ENCODE data around the gene JAKMIP1.

DNA sequence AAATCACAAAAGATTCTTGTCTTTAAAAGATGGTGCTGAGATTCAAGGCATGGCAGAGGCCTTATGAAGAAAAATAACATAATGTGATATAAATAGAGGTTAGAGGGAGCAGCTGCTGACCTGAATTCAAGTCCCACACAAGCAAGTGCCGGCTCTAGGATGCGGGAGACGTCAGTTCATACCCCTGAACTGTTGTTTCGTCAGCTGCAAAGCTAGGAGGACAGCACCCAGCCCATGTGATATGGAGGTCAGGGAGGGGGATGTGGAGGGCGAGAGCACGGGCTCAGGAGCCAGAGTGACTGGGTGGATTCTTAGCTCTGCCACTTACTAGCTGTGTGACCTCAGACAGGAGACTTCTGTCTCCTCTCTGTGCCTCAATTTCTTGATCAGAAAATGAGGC is 77.9 kb downstream of the JAKMIP1 start:
- TF ChIP-seq CTCF (IDR thresholded peaks at IDR 0.05), result no peak
- no peak for TF ChIP-seq POLR2AphosphoS5 (IDR thresholded peaks at IDR 0.05)
